ENCODE data around the gene PATL2.
A peak's percentile ranks its signal among the peaks of the same experiment; 100 is the strongest.

PATL2 gene

DNA sequence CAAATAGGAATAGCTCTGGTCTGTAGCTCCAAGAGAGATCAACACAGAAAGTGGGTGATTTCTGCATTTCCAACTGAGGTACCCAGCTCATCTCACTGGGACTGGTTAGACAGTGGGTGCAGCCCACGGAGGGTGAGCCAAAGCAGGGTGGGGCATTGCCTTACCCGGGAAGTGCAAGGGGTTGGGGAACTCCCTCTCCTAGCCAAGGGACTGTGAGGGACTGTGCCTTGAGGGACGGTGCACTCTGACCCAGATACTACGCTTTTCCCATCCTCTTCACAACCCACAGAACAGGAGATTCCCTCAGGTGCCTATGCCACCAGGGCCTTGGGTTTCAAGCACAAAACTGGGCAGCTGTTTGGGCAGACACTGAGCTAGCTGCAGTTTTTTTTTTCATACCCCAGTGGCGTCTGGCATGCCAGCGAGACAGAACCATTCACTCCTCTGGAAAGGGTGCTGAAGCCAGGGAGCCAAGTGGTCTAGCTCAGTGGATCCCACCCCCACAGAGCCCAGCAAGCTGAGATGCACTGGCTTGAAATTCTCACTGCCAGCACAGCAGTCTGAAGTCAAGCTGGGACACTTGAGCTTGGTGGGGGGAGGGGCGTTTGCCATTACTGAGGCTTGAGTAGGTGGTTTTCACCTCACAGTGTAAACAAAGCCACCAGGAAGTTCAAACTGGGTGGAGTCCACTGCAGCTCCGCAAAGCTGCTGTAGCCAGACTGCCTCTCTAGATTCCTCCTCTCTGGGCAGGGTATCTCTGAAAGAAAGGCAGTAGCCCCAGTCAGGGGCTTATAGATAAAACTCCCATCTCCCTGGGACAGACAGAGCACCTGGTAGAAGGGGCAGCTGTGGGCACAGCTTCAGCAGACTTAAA, 28.1 kb downstream of the PATL2 start:
- DNase-seq = peak; percentile 17

DNA sequence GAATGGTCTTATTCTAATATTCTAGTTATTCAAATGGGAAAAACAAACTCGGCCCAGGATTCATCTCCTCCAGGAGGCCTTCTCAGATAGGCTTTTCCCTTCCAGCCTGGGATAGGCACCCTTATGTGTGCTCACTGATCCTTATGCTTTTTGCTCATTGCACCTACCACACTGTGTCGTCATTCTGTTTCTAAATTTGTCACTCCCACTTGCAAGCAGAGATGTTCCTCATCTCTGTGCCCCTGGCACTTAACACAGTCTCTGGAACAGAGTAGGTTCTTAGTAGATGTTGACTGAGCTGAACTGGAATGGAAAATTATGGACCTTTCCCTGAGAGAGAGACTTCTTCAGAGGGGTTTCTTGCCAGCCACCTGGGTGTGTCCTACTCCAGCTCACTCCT, 28.9 kb downstream of the PATL2 start:
- no peak for DNase-seq

DNA sequence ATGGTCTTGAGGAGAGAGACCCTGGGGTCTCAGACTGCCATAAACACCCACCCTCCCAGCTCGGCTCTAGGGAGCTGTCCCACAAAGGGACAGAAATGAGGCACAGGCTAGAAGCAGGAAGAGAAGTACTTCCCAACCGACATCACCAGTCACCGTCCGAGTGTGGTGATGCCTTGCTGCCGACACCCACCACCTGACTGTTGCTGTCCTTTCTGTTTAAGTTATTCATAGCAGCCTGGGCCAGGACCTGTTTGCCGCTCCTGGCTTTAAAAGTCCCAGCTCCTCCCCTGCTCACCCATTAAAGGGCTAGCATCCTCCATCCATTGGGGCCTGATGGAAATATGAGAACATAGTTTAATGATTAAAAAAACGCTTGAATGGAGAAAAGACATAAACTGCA, 34.4 kb downstream of the PATL2 start:
- DNase-seq = no peak

DNA sequence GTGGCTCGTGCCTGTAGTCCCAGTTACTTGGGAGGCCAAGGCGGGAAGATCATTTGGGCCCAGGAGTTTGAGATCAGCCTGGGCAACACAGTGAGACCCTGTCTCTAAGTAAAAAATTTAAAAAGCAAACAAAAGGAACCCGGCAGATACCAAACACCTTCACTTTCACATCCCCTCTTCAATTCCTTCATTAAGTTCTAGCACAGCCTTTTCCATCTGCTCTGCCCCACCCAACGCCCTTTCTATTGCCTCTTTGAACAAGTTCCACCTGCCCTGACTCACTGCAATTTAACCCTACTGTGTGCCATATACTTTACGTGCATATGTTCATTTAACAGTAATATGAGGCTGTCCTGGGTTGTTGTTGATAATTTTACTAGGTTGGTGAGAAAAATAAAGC, 35.2 kb downstream of the PATL2 start:
- DNase-seq = no peak

DNA sequence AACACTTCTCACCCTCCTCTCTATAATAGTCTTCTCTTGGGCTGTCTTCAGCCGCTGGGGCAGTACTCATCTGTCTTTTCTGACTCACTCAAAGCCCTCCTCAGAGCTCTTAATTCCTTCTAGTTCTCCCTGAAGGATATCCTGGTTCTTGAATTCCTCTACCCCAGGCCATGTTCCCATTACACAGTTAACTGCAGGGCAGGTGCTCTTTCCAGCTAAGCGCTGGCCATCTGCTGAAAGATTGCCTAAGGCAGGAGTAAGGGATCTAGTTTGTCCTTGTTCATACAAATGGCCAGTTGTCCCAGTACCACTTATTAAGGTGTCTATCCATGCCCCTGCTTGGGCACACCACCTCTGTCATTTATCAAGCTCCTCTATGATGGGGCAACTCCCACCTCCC, 37.5 kb downstream of the PATL2 start:
- no peak for DNase-seq

DNA sequence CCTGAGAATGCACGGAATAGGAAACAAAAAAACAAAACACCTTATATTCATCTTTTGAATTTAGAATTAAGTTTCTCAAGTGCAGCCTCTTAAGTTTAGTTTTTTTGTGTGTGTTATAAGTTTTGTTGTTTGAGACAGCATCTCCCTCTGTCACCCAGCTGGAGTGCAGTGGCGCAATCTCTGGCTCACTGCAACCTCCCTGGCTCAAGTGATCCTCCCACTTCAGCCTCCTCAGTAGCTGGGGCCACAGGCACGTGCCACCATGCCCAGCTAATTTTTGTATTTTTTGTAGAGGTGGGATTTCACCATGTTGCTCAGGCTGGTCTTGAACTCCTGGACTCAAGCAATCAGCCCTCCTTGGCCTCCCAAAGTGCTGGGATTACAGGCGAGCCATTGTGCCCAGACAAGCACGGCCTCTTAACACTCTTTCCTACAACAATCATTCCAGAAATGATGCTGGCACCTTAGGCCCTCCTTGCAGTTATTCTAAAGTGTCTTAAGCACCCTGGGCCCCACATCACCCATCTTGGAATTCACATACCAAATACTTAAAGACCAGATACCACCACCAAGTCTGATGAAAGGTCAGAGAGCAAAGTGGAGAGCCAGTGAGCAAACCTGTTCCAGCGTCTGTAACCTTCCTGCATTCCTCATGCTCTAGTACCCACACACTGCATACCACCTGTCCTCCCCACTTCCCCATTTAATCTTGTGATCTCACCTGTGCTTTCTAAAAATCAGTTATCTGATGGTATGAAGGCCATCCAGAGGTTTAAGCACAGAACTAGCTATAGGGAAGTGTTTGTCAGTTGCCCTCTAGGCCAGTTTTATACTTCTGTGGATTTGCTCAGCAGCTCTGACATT, 40.8 kb downstream of the PATL2 start:
- DNase-seq = no peak

DNA sequence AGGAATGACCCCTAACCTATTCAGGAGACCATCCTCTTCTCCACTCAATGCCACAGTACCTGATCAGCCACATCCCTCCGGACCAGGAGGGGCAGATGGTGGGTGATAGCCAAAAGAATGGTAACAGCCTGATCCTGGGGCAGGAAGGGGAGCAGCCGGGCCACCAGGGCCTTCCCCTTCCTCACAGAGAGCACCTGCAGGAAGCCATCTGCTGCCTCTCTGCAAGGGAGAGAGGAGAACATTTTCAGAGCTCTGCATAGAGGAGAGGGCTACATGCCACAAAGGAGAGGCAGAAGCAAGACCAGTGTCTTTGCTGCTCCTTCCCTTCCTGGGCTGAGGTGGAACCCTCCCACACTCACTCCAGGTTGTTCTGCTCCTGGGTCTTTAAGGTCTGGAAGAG, 42.2 kb downstream of the PATL2 start:
- no peak for DNase-seq

DNA sequence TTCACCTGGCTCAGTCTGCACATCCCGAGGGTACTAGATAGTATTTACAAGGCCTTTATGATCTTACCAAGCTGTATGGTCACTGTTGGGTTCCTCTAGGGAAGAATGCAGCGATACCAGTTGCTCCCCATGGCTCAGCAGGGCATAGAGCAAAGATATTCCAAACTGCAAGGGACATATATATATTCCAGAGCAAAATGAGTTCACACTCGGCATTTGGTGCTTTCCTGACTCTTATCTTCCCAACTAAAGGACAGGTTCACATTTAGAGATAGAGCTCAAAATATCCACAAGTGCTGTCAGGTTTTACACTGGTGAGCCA, 44.1 kb downstream of the PATL2 start:
- DNase-seq = no peak

DNA sequence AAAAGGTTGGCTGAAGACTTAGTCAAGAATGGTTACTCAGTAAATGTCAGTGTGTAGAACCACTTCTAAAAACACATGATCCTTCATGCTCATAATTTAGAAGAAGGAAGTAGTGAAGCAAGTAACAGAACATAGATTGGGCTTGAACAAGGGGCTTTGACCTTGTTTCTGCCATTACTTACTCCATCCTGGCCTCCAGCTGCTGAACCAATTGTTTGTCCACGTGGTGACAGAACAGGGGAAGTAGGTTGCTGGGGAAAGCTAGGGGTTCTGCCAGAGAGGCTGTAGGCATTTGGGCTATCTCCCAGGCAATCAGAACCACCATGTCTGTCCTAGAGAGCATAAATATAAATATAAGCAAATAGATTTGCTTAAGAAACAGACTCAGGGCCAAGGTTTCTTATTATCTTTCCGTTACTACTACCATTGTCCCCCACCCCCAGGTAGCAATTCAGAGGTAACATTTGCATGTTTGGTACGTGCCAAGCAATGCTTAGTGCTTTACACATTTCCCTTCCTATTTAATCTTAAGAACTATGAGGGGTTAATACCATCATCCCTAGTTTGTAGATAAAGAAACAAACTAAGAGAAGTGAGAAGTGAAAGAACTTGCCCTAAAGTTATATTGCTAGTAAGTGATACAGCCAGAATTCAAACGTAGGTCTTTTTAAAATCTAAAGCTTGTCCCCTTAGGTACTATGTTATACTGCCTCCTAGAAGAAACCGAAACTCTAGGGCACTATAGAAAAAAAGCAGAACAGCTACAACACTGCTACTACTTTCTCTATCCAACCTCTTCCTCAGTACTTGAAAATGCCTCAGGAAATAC, 44.7 kb downstream of the PATL2 start:
- no peak for DNase-seq

DNA sequence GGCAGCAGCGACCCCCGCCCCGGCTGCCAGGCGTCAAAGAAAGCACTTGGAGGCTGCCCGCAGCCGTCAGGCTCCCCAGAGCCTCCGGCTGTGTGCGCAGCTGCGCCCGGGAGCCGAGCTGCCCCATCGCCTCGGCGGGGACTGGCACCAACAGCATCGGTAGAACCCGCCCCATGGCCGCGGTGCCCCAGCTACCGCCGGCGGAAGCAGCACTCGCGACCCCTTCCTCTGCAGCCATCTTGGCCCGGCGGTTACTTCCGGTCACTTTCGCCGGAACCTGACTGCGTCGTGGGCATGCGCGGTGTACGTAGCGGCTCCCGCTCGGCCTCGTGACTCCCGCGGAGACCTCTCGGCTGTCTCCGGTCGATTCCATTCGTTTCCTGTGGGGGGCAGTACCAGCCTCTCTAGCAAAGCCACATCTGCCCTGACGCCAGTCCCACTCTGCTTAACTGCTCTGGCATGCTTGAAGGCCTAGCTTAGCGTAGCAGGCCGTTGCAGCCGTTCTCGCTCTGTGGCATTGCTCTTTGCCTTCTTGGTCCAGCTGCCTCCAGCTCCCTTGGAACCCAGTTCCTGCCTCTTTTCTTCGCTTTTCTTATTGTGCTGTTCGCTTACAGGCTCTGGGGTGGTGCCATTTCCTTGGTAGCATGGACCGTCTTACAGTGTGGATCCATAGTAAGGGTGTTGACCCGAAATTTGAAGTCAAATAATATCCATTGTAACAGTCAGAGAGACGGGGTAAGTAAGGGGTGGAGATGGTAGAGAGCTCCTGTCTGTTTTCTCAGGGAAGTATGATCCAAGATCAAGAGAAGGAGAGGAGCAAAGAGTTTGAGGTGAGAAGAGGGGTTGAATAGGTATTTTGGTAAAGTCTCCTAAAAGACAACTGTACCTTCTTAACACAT, 47.5 kb downstream of the PATL2 start, which contains the start of gene SPG11:
TSS of gene SPG11 (minus strand) at position 253 of the 899 bp plus-strand sequence. CDS start at position 238, 15 bp downstream.
- peak; percentile 97 for DNase-seq

DNA sequence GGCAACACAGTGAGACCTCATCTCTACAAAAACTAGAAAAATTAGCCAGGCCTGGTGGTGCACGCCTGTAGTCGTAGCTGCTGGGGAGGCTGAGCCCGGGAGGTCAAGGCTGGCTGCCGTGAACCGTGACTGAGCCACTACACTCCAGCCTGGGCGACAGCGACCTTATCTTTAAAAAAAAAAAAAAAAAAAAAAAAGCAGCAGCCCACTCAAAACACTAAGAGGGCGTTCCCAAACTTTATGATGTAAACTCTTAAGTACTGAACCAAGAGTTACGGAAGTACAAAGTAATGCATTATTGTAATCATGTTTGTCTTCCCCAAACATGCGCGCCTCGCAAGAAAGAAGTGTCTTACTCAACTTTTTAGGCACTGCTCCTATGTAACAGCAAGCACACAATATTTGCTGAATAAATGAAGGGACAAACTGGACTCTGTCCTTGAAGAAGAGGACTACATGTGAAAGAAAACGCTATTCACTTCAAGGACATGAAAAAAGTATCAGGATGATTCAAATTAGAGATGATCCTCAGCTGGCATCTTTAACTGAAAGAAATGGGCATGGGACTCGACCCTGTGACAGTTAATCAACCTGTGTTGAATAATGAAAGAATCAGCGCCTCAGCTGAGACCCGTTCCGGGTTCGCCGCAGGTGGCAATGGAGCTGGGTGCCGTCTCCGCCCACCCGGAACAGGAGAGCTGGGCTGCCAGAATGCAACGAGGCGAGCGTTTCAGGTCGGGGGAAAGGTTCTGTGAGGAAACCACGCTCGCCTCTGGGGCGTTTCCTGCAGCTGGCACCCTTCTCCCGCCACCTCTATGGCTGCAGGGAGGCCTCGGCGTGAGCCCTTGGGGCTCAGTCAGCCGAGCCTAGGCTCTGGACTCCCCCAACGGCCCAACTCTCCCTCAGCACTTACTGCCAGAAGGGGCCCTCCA, 48.4 kb downstream of the PATL2 start:
- DNase-seq = peak; percentile 21

DNA sequence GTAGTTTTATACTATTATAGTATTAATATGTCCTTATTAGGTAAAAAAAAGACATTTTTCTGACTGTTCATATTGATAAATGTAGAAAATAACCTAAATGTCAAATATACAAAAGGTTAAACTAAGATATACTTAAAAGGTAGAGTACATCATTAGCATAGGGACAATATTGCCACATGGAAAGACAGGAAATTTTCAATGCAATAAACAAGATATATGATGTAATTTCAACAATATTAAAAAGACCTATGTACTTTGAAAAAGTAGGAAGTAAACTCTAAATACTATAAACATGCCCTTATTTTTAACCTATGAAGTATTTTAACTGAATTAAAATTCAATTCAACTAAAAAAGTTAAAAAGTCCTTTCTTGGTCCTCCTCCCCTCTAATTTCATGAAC, 49.5 kb downstream of the PATL2 start:
- no peak for DNase-seq

DNA sequence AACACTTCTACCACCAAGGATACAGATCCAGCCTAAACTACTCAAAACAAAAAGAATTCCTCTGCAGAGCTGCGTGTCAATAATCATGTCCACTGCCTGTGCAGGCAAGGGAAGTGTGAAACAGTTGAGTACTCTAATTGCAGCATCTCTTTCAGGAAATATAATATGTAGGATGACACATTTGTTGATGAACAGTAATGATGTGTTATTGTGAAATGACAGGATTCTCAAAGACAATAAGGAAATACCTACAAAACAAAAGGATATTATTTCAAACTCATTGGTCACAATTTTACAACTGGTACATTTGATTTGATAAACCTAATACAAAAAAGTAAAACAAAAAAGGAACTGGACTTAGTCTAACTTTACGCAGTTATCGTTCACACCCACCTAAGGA, 52.1 kb downstream of the PATL2 start:
- no peak for DNase-seq

DNA sequence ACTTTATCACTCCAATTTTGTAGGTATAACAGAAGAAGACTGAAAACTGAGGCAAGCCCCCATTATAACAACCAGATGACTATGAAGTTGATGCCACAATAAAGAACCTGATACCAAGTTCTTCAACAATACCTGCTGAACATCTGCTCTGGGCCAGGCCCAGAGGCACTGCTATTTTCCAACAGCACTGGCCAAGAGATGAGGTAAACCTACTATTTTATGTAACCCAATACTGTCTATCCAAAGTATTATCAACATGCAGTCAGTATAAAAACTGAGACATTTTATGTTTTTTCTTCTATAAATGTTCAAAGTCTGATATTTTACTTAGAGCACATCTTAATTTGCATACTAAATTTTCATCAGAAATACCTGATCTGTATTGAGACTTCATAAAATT, 53.7 kb downstream of the PATL2 start:
- DNase-seq = no peak

DNA sequence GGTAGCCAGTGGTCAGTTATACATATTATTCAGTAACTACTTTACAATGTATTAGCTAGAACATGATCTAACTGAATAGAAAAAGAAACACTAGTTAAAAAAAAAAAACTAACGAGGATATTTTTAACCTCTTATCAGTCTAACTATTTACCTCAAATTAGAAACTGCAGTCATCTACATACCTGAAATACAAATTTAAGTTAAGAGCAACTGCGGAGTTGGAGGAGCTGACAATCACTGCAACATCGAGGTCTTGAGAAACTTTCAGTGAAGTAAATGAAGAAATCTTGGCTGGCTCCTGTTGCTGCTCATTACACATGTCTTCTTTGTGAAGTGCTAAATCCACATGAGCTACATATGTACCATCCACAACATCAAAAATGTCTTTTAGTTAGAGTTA, 54.2 kb downstream of the PATL2 start:
- no peak for DNase-seq

DNA sequence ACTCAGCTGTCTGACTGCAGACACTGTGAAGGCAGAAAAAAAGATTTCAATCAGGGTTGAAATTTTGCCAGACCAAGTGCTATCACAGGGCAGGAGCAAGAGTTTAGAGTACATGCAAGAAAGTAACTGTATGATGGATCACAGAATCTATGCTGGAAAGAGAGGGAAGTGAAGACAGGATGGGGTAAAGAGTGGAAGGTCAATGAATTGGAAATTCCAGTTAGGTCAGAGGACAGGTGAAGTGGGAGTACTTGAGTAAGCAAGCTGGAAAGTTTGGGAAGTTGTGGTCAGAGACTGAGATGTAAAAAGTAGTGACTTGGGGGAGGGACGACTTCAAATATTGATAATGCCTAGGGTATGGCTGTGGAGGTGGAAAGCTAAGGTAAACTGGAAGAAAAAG, 54.8 kb downstream of the PATL2 start:
- DNase-seq = no peak

DNA sequence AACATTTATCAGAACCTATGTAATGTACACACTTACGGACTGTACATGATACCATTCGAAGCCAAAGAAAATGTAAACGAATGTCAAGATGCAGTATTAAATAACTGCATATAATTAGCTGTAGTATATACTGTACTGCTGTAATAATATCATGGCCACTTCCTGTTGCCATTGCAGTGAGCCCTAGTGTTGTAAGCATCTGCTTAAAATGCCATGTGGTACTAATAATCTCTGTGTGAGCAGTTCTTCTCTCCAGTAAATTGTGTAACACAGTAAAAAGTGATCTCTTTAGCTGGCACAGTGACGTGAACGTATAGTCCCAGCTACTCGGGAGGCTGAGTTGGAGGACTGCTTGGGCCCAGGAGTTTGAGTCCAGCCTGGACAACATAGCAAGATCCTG, 56.3 kb downstream of the PATL2 start:
- peak; percentile 72 for DNase-seq

DNA sequence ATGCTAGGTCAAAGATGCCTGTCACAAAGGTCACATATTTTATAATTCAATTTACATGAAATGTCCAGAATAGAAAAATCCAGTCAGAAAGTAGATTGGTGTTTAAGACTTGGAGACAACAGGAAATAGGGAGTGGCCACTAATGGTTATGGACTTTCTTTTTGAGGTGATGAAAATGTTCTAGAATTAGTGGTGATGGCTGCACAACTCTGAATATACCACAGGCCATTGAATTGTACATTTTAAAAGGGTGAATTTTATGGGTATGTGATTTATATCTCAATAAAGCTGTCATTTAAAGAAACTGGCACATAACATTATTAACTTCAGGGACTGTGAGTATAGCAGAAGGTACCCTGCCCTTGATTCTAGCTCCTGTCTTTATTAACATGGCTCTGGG, 63.5 kb downstream of the PATL2 start:
- DNase-seq = no peak

DNA sequence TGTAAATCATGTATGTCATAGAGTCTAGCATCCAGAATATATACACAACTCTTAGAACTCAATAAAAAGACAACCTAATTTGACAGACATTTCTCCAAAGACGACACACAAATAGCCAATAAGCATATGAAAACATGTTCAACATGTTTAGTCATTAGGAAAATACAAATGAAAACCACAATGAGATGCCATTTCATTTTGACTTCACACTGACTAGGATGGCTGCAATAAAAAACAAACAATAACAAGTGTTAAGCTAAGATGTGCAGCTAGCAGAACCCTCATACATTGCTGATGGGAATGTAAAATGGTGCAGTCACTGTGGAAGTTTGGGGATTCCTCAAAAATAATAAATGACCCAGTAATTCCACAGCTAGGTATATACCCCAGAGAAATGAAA, 64.1 kb downstream of the PATL2 start:
- DNase-seq = no peak

DNA sequence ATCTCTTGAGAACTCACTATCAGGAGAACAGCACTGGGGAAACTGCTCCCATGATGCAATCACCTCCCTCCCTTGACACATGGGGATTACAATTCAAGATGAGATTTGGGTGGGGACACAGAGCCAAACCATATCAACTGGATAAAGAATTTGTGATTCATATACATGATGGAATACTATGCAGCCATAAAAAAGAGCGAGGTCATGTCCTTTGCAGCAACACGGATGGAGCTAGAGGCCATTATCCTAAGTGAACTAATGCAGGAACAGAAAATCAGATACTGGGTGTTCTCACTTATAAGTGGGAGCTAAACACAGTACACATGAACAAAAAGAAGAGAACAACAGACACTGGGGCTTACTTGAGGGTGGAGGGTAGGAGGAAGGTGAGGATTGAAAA, 64.7 kb downstream of the PATL2 start:
- no peak for DNase-seq

DNA sequence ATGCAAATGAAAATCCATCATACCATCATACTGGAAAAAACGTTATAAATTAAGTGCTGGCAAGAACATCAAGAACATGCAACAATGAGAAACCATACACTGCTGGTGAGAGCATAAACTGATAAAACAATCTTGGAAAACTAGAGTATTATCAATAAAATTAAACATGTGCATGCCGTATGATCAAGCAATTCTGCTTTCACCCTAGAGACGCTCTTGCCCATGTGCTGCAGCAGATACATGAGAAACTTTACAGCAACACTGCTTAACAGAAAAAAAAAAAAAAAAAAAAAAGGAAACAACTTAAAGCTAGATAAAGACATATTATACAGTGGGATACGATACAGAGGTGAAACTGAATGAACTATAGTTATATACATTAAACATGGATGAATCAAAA, 69.5 kb downstream of the PATL2 start:
- DNase-seq = no peak

All from fibroblast of skin of right quadriceps (primary cell).